Measurements from ENCODE around the gene CACNA1H.

The CACNA1H gene

GRCh38 chr16:1143761-1144450 is 9.0 kb upstream of the CACNA1H start:
- DNase-seq, result no peak

- no peak for DNase-seq
These were observed 8.2 kb upstream of the CACNA1H start for GRCh38 chr16:1144476-1145382.

- no peak for DNase-seq
These were observed 7.4 kb upstream of the CACNA1H start for GRCh38 chr16:1145383-1146100.

GRCh38 chr16:1146409-1146808 is 6.5 kb upstream of the CACNA1H start:
- DNase-seq, result peak in 1 of 2 experiments; percentile 35

GRCh38 chr16:1147027-1147426 is 5.9 kb upstream of the CACNA1H start:
- no peak for DNase-seq

- no peak for DNase-seq
These were observed 3.7 kb upstream of the CACNA1H start for GRCh38 chr16:1149101-1149636.

- DNase-seq, result peak; percentile 52 to 58
These were observed 2.4 kb upstream of the CACNA1H start for GRCh38 chr16:1150511-1150982.

- no peak for DNase-seq
These were observed 1.3 kb upstream of the CACNA1H start for GRCh38 chr16:1151424-1152122.

GRCh38 chr16:1152123-1152638 is 725 bp upstream of the CACNA1H start:
- peak; percentile 37 to 49 for DNase-seq

GRCh38 chr16:1153480-1154160 is 714 bp downstream of the CACNA1H start:
- no peak for DNase-seq

GRCh38 chr16:1154291-1154886 is 1.5 kb downstream of the CACNA1H start:
- DNase-seq, result no peak

- no peak for DNase-seq
These were observed 2.0 kb downstream of the CACNA1H start for GRCh38 chr16:1154887-1155331.

GRCh38 chr16:1155353-1156054 is 2.6 kb downstream of the CACNA1H start:
- no peak for DNase-seq

GRCh38 chr16:1156055-1156982 is 3.4 kb downstream of the CACNA1H start:
- DNase-seq, result no peak

- no peak for DNase-seq
These were observed 4.2 kb downstream of the CACNA1H start for GRCh38 chr16:1156983-1157638.

- DNase-seq, result no peak
These were observed 4.9 kb downstream of the CACNA1H start for GRCh38 chr16:1157639-1158455.

GRCh38 chr16:1158456-1159324 is 5.8 kb downstream of the CACNA1H start:
- DNase-seq, result no peak

Data from activated T-cell treated with anti-CD3 and anti-CD28 coated beads, Interleukin-2, amount 50 U/mL, for 48 hours (primary cell).